HG03558 (cell line): ENCODE results near the gene TTBK2.

Source experiments
- ATAC-seq: cut with Tn5 transposase; IDR thresholded peaks from one replicate; pipeline ENCODE4 v1.9.1; 2021; ENCODE audit warnings: moderate number of reproducible peaks; ENCODE audit not compliant: unreplicated experiment; ENCODE audit errors: extremely low read depth

The TTBK2 gene

DNA sequence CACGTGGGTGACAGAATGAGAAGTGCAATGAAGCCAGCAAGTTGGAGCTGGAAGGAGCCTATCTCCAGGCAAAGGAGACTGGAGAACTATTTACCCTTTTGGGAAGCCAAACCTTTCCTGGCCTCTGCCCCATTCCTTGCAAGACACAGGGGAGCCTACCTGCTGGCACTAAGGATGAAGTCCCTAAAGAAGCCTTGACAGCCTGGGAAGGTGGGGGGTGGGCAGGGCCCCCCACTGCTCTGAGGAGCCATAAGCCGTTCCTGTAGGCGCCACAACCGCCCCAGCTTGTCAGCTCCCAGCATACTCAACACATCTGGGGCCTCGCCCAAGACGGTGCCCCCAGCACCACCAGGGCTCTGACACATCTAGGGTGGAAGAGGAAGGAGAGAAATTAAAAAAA, 189.1 kb downstream of the TTBK2 start:
- ATAC-seq = no peak

- ATAC-seq = no peak
Measured at GRCh38 chr15:42730536-42730935, 190.0 kb downstream of the TTBK2 start.

DNA sequence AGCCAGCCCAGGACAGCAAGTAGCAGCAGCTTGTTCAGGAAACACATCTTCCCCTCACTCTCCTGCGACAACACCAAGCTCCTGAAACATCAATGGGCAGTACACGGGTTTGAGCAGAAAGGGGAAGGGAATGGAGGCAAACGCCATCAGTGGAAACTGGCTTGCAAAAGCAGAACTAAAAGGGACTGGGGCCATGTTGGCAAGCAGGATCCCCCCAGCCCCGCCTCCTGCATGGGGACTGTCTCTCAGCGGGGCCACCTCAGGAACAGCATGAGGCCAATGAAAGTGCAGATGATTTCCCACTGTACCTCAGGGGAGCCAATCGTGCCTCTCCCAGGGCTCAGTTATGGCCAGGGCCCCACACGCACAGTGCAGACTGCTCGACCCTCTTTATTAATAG, 190.4 kb downstream of the TTBK2 start:
- ATAC-seq = no peak

GRCh38 chr15:42729409-42729808, 191.2 kb downstream of the TTBK2 start:
- no peak for ATAC-seq

GRCh38 chr15:42728972-42729371, 191.6 kb downstream of the TTBK2 start:
- ATAC-seq = no peak

DNA sequence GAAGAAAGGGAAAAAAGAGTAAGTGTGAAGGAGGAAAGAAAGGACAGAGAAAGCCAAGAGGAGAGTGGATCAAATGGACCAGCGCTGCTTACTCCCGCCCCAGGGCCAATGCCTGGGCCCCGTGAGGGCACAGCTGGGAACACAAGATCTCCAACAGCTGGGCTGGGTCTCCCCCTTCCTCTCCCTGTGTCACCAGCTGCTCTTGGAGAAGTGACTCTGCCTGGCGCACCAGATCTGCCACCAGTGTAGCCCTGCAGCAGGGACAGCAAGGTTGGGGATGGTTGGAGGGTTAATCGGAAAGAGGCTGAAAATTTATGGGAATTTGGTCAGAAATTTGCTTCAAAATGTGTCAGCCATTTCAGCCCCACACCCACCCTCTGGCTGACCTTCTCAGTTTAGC, 192.0 kb downstream of the TTBK2 start:
- no peak for ATAC-seq

DNA sequence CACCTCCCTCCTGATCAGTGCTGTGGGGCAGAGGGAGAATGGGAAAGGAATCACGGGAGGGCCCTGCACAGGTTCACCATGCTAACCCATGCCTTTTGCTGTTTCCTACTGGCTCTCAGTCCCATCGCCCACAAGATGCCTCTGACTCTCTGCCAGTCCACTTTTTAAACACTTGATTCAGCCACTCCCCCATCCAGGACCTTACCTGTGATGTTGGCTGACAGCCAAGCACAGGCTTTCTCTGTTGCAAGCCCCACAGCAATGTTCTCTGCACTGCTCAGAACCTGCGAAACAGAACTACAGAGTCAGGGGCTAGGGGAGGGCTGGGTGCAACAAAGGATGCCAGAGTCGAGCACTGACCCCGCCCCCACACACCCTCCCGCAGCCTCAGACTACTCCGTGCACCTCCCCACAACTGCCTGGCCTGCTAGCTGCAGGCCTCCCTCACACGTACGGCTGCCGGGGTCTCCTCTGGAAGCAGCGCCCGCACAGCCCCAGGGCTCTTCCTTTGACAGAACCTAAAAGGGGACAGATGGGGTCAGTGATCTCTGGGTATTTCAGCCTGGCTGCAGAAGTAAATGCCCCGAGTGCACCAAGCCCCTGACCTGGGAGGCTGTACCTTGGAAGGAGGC, 192.7 kb downstream of the TTBK2 start:
- ATAC-seq = no peak

- no peak for ATAC-seq
Measured at GRCh38 chr15:42726114-42726513, 194.5 kb downstream of the TTBK2 start.

GRCh38 chr15:42725331-42725903, 195.2 kb downstream of the TTBK2 start:
- no peak for ATAC-seq

DNA sequence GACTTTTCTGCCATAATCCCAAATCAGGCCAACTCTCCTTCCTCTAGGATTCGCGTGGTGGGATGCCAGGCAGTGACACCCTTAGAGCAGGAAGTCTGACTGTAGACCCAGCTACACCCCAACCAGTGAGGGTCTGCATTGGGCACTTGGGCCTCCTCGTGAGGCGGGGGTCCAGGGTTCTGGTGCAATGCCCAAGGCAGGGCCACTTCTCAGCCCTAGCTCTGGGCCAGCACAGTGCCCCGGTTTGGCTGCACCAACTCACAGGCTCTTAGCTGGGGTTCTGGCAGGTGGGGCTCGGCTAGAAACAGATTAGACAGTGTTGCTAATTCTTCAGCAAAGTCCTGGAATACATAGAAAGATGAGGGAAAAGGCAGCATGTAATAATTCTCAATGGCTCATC, 196.3 kb downstream of the TTBK2 start:
- ATAC-seq = no peak

GRCh38 chr15:42723068-42723467, 197.5 kb downstream of the TTBK2 start:
- ATAC-seq = no peak

- ATAC-seq = no peak
Measured at GRCh38 chr15:42721916-42722315, 198.7 kb downstream of the TTBK2 start.

- no peak for ATAC-seq
Measured at GRCh38 chr15:42721016-42721415, 199.6 kb downstream of the TTBK2 start.

DNA sequence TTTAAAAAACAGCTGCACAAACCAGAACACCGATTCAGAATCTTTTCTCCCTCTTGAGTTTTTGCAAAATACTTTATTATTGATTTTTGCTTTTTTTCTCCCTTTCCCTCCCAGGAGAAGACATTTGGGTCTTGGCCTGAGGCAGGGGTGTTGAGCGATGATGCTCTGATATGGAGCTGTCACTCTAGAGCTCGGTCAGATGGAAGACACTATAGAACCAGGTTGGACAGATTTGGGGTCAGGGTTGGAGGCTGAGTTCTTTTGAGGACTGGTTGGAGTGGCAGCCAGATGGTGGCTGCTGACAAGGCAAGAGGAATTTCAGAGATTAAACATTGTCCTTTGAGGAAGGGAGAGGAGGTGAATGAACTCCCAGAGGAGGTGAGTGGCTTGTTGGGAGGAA, 200.5 kb downstream of the TTBK2 start:
- no peak for ATAC-seq

GRCh38 chr15:42719043-42719442, 201.5 kb downstream of the TTBK2 start:
- no peak for ATAC-seq

- ATAC-seq = no peak
Measured at GRCh38 chr15:42716626-42717025, 204.0 kb downstream of the TTBK2 start.

DNA sequence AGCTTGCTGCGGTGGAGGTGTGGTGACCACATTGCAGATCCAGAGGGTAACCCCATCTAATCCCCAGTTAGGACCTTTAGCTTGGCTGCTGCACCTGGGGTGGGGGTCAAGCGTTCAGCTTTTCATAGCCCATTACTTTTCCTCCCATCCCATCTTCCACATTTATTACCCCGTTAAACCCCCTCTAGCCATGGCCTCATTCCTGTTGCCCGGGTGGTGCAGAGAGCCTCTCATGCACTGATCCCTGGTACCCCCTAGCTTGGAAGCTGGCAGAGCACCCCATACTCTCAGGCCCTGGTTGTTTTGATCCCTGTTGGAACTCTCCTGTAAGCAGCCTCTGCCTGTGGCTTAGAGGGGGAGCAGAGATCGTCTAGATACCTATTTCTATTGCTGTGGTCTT, 204.5 kb downstream of the TTBK2 start:
- no peak for ATAC-seq

- ATAC-seq = no peak
Measured at GRCh38 chr15:42712584-42712983, 208.0 kb downstream of the TTBK2 start.

DNA sequence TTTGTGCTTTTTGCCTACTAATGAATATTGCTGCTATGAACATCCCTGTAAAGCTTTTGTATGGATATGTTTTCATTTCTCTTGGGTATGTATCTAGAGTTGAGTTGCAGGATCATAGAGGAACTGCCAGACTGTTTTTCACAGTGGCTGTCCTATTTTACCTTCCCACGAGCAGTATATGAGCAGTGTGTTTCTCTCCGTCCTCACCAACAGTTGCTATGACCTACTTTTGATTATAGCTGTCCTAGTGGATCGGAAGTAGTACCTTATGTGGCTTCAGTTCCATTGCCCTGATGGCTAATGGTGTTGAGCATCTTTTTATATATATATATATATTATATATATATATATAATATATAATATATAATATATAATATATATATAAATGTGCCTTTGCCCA, 208.8 kb downstream of the TTBK2 start:
- no peak for ATAC-seq

GRCh38 chr15:42710662-42711061, 209.9 kb downstream of the TTBK2 start:
- no peak for ATAC-seq

GRCh38 chr15:42707873-42708544, 212.6 kb downstream of the TTBK2 start:
- no peak for ATAC-seq

DNA sequence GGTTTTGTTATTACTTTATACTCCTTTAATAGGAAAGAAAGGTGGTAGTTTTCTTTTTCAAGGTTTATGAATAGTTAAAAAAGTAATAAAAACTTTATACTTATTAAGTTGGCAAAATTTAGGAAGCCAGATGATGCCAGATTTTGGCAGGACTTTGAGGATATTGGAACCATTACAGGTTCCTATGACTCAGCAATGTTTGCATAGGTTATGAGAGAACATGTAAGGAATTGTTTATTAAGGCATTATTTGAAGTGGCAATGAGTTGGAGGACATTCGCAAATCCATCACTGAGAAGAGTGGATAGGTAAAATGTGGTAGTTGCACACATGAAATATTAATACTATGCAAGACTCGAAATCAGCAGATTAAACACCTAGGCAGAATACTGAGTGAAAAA, 213.5 kb downstream of the TTBK2 start:
- no peak for ATAC-seq
